ENCODE data around the gene ASMT.

ASMT gene

DNA sequence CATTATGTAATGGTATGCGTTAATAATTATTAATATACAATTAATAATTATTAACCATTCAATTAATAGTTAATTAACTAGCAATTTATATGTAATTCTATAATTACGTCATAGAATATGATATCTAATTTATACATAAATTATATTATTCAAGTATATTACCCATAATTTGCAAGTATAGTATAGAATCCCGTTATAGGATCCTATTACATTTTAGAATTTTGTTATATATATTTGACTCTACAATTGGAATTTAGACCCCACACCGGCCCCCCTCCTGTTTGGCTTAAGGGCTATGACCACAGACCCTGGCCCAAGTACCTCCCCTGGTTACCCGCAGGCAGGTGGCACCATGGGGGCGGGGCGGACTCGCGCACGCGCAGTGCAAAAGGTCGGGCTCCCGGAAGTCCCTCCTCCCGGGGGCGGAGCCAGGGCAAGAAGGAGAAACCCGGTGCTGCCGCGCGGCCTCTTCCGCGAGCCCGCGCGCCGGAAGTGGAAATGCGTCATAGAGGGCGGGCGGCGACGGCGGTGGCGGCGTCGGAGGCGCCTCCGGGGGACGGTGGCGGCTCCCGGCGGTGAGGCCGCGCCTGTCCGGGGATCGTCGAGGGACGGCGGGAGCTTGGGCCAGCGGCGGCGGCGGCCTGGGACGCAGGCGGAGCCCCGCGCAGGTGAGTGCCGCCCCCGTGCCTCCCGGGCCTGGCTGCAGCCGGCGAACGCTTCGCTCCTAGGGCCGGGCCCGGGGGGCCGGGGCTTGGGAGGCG lies 23.6 kb upstream of the ASMT start, which contains the start of gene AKAP17A:
Gene AKAP17A, plus strand, starts transcription at position 503 of the 761 bp plus-strand sequence. CDS start 1,859 bp downstream, outside the sequence.
- Histone ChIP-seq H3K4me3 (ENCODE audit: low read length) (peak within 1 kb of the TSS; percentile 86), H3K4me1 (ENCODE audit: insufficient read depth, low read length) (peaks cover 10% of the 10 kb centered on the region), H3K36me3 (ENCODE audit: insufficient read depth, low read depth, low read length) (peaks cover 31% of the 10 kb centered on the region), H3K27ac (ENCODE audit: low read length) (no peak within 1 kb of the TSS), H3K9ac (ENCODE audit: low read depth, low read length) (peak within 1 kb of the TSS; percentile 84), H3K9me3 (ENCODE audit: insufficient read depth, low read depth, low read length) (no peaks in the 10 kb centered on the region), H3K27me3 (ENCODE audit: insufficient read depth, low read length) (no peaks in the 10 kb centered on the region)

GRCh38 chrX:1591863-1592469 lies 22.9 kb upstream of the ASMT start:
- peaks cover 8% of the 10 kb centered on the region for H3K4me1 ChIP-seq (ENCODE audit: insufficient read depth, low read length)
- no peaks in the 10 kb centered on the region for H3K27me3 ChIP-seq (ENCODE audit: insufficient read depth, low read length)
- peak overlapping the region; percentile 84 for H3K9ac ChIP-seq (ENCODE audit: low read depth, low read length)
- no peak overlapping the region for H3K27ac ChIP-seq (ENCODE audit: low read length)
- H3K9me3 ChIP-seq (ENCODE audit: insufficient read depth, low read depth, low read length): no peaks in the 10 kb centered on the region
- peaks cover 35% of the 10 kb centered on the region for H3K36me3 ChIP-seq (ENCODE audit: insufficient read depth, low read depth, low read length)
- peak overlapping the region; percentile 86 for H3K4me3 ChIP-seq (ENCODE audit: low read length)

DNA sequence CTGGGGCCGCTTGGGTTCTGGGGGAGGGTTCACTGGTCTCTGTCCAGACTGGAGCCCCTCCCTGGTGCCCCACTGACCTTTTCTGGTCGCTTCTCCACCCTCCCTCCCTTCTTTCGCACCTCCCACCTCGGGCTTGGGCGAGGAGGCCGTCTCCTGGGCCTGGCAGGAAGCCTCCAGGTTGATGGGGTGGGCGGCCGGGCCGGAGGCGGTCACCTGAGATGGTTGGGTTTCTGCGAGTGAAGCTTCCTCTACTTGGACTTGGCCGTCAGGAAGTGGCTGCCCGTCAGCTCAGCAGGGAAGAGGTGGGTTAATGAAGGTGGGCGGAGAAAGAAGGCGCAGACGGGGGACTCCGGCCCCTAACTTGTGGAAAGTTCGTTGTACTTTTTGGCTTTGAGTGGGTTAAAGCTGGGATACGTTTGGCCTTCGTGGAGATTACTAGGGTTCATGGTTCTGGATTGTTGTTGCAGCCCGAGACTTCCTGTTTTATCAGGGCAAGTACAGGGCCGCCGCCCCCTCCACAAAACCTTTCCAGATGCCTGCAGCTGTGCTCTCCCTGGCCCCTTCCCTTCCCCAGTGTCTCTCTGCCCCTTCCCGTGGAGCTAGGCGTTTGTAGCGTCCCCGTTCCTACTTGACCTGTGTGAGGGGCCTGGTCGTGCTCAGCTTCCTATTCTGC lies 22.3 kb upstream of the ASMT start:
- Histone ChIP-seq H3K9me3 (ENCODE audit: insufficient read depth, low read depth, low read length) (no peaks in the 10 kb centered on the region), H3K9ac (ENCODE audit: low read depth, low read length) (peak overlapping the region; percentile 84), H3K4me3 (ENCODE audit: low read length) (peak overlapping the region; percentile 86), H3K4me1 (ENCODE audit: insufficient read depth, low read length) (peaks cover 6% of the 10 kb centered on the region), H3K27me3 (ENCODE audit: insufficient read depth, low read length) (no peaks in the 10 kb centered on the region), H3K36me3 (ENCODE audit: insufficient read depth, low read depth, low read length) (peaks cover 41% of the 10 kb centered on the region), H3K27ac (ENCODE audit: low read length) (no peak overlapping the region)

DNA sequence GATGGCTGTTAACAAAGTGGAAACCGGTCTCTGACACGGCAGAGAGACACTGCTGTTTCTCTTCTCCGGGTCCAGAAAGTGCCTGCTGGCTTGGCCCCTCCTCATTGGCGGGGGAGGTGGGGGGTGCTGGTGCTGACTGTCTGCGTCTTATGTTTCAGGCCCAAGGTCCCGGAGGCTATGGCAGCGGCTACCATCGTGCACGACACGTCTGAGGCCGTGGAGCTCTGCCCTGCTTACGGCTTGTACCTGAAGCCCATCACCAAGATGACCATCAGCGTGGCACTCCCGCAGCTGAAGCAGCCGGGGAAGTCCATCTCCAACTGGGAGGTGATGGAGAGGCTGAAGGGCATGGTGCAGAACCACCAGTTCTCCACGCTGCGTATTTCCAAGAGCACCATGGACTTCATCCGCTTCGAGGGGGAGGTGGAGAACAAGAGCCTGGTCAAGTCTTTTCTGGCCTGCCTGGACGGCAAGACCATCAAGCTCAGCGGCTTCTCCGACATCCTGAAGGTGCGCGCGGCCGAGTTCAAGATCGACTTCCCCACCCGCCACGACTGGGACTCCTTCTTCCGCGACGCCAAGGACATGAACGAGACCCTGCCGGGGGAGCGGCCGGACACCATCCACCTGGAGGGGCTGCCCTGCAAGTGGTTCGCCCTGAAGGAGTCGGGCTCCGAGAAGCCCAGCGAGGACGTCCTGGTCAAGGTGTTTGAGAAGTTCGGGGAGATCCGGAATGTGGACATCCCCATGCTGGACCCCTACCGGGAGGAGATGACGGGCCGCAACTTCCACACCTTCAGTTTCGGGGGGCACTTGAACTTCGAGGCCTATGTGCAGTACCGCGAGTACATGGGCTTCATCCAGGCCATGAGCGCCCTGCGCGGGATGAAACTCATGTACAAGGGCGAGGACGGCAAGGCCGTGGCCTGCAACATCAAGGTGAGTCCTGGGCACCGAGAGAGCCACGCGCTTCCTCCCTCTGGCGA lies 21.3 kb upstream of the ASMT start:
- Histone ChIP-seq H3K9me3 (ENCODE audit: insufficient read depth, low read depth, low read length) (no peaks in the 10 kb centered on the region), H3K9ac (ENCODE audit: low read depth, low read length) (no peak overlapping the region), H3K4me3 (ENCODE audit: low read length) (peak overlapping the region; percentile 86), H3K27me3 (ENCODE audit: insufficient read depth, low read length) (no peaks in the 10 kb centered on the region), H3K36me3 (ENCODE audit: insufficient read depth, low read depth, low read length) (peaks cover 51% of the 10 kb centered on the region), H3K27ac (ENCODE audit: low read length) (no peak overlapping the region), H3K4me1 (ENCODE audit: insufficient read depth, low read length) (peaks cover 6% of the 10 kb centered on the region)

GRCh38 chrX:1595711-1596060 lies 19.2 kb upstream of the ASMT start:
- H3K9ac ChIP-seq (ENCODE audit: low read depth, low read length): no peak overlapping the region
- peaks cover 72% of the 10 kb centered on the region for H3K36me3 ChIP-seq (ENCODE audit: insufficient read depth, low read depth, low read length)

DNA sequence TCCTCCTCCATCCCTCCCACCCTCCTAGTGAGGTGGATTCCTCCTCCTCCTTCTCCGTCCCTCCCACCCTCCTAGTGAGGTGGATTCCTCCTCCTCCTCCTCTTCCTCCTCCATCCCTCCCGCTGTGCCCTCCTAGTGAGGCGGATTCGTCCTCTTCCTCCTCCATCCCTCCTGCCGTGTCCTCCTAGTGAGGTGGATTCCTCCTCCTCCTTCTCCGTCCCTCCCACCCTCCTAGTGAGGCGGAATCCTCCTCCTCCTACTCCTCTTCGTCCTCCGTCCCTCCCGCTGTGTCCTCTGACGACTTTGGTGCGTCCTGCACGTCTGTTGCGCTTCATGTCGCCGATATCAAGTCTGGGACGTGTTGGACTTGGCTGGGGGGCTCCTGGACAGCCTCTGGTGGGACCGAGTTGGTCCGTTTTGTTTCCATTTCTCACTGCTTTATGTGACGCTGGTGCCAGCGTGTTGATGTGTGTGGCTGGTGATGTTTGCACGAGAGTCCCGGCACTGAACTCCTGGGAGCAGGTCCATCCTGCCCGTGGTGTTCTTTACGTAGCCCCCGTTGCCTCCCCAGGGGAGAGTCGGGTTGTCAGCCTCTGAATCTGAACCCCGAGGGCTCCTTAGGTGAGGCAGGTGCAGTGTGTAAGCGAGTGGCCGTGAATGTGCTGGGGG lies 18.0 kb upstream of the ASMT start:
- Histone ChIP-seq H3K27ac (ENCODE audit: low read length) (no peak overlapping the region), H3K4me3 (ENCODE audit: low read length) (no peak overlapping the region)

More at GRCh38 chrX:1595711-1596060, 19.2 kb upstream of the ASMT start:
- Histone ChIP-seq H3K9me3 (ENCODE audit: insufficient read depth, low read depth, low read length) (no peaks in the 10 kb centered on the region), H3K27ac (ENCODE audit: low read length) (no peak overlapping the region), H3K4me3 (ENCODE audit: low read length) (no peak overlapping the region), H3K4me1 (ENCODE audit: insufficient read depth, low read length) (peaks cover 6% of the 10 kb centered on the region), H3K27me3 (ENCODE audit: insufficient read depth, low read length) (no peaks in the 10 kb centered on the region)

GRCh38 chrX:1597345-1598020 lies 17.4 kb upstream of the ASMT start:
- no peaks in the 10 kb centered on the region for H3K9me3 ChIP-seq (ENCODE audit: insufficient read depth, low read depth, low read length)
- no peak overlapping the region for H3K27ac ChIP-seq (ENCODE audit: low read length)
- no peak overlapping the region for H3K4me3 ChIP-seq (ENCODE audit: low read length)
- no peak overlapping the region for H3K9ac ChIP-seq (ENCODE audit: low read depth, low read length)
- H3K27me3 ChIP-seq (ENCODE audit: insufficient read depth, low read length): no peaks in the 10 kb centered on the region
- peaks cover 6% of the 10 kb centered on the region for H3K4me1 ChIP-seq (ENCODE audit: insufficient read depth, low read length)
- H3K36me3 ChIP-seq (ENCODE audit: insufficient read depth, low read depth, low read length): peaks cover 90% of the 10 kb centered on the region

More for the DNA sequence above, 18.0 kb upstream of the ASMT start:
- H3K9ac ChIP-seq (ENCODE audit: low read depth, low read length): no peak overlapping the region
- peaks cover 83% of the 10 kb centered on the region for H3K36me3 ChIP-seq (ENCODE audit: insufficient read depth, low read depth, low read length)
- H3K4me1 ChIP-seq (ENCODE audit: insufficient read depth, low read length): peaks cover 6% of the 10 kb centered on the region
- no peaks in the 10 kb centered on the region for H3K27me3 ChIP-seq (ENCODE audit: insufficient read depth, low read length)
- H3K9me3 ChIP-seq (ENCODE audit: insufficient read depth, low read depth, low read length): no peaks in the 10 kb centered on the region

DNA sequence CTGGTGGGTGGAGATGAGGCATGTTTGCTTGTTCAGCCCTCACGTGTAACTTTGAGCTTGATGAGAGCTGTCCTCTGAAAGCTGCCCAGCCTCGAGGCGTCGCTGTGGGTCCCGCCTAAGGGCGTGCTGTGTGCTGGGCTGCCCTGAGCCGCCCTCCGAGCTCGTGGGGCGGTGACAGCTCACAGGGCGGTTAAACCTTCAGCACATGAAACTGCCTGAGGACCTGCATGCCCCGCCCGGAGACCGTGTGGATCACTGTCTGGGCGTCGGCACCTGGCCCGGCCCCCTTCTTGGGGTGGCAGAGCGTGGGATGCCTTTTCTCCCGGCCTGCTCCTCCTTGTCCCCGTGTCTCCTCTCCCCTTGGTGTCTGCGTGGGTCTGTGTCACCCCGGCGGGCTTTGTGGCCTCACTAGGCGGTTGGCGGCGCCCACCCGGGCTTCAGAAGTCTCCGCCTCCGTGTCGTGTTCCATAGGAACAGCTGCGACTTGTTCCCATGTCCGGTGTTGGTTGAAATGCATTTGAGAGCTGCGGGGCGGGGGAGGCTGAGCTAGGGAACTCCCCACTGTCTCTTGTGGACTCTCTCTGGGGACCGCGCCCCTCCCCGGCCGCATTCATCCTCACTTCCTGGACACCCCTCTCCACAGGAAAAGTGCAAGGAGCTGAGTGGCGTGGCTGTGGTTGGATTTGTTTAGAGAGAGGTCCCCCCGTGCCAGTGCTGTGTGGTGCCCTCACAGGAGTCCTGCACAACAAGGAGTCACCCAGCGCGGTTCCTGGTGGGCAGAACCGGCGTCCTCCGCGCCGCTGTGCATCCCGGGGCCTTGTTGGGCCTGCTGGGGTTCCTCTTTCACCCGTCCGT lies 16.6 kb upstream of the ASMT start:
- H3K27ac ChIP-seq (ENCODE audit: low read length): no peak overlapping the region
- no peaks in the 10 kb centered on the region for H3K27me3 ChIP-seq (ENCODE audit: insufficient read depth, low read length)
- H3K36me3 ChIP-seq (ENCODE audit: insufficient read depth, low read depth, low read length): peaks cover 94% of the 10 kb centered on the region
- no peak overlapping the region for H3K4me3 ChIP-seq (ENCODE audit: low read length)
- H3K9me3 ChIP-seq (ENCODE audit: insufficient read depth, low read depth, low read length): no peaks in the 10 kb centered on the region
- H3K9ac ChIP-seq (ENCODE audit: low read depth, low read length): no peak overlapping the region
- H3K4me1 ChIP-seq (ENCODE audit: insufficient read depth, low read length): no peaks in the 10 kb centered on the region; the same call in 1 of the 2 replicates

DNA sequence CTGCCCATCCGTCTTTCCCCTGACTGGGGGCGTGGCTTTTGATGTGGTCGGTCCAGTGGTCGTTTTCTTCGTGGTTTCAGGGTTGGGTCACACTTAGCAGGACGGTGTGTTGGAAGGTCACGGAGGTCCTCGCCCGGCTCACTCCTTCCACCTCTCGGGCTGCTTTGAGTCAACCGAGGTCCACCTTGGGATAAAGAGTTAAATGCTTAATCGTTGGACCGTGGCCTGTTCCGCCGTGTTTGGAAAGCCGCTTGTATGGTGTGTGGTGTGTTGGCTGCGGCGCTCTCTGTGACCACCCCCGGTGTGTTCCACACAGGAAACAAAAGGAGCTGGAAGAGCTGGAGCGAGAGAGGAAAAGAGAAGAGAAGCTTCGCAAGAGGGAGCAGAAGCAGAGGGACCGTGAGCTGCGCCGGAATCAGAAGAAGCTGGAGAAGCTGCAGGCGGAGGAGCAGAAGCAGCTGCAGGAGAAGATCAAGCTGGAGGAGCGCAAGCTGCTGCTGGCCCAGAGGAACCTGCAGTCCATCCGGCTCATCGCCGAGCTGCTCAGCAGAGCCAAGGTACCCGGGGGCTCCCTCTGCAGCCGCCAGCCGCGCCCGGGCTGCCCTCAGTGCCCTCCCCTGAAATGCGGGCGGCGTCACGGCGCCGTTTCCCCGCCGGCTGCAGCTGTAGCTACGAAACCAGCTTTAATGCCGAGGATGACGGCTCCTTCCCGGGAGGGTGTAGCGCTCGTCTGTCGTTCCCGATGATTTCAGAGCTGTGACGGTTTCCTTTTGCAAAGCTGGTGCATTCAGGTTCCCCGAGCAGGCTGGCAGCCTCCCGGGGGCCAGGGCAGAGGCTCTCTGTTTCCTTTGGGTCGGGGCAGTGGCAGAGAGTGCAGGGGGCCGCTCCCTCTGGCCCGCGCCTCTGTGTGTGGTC lies 15.7 kb upstream of the ASMT start:
- no peak overlapping the region for H3K27ac ChIP-seq (ENCODE audit: low read length)

More for the DNA sequence above, 15.7 kb upstream of the ASMT start:
- Histone ChIP-seq H3K4me3 (ENCODE audit: low read length) (no peak overlapping the region), H3K36me3 (ENCODE audit: insufficient read depth, low read depth, low read length) (peaks cover 89% of the 10 kb centered on the region), H3K27me3 (ENCODE audit: insufficient read depth, low read length) (no peaks in the 10 kb centered on the region), H3K4me1 (ENCODE audit: insufficient read depth, low read length) (no peaks in the 10 kb centered on the region), H3K9me3 (ENCODE audit: insufficient read depth, low read depth, low read length) (no peaks in the 10 kb centered on the region), H3K9ac (ENCODE audit: low read depth, low read length) (no peak overlapping the region)
